HG03095 (cell line): ENCODE data around the gene CALHM4.
A peak's percentile ranks its signal among the peaks of the same experiment; 100 is the strongest.
"Not testable (repeated sequence)": the region's sequence is repeated elsewhere in the genome, so short reads cannot be mapped to it uniquely, and the experiment has no call there.

Experiments
- ATAC-seq: cut with Tn5 transposase; IDR thresholded peaks from one replicate; pipeline ENCODE4 v1.9.1; 2021; ENCODE audit warnings: moderate library complexity; ENCODE audit not compliant: unreplicated experiment

The CALHM4 gene

DNA sequence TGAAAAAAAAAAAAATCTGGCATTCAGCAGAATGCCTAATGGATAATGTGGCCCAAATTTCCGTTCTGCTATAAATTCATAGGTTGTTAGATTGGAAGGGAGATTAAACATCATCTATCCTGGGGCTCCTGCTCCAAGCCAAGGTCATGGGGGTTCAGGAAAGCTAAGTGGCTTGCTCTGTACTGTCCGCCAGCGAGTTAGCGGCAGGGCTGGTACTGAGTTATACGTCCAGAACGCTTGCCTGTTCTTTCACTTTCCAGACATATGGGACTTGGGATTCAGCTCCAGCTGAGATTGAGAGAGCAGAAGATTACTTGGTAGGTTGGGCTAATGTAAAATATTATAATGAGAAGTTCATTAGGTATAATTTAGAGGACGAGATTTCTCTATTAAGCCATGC lies 18.6 kb downstream of the CALHM4 start:
- ATAC-seq: peak; percentile 16

DNA sequence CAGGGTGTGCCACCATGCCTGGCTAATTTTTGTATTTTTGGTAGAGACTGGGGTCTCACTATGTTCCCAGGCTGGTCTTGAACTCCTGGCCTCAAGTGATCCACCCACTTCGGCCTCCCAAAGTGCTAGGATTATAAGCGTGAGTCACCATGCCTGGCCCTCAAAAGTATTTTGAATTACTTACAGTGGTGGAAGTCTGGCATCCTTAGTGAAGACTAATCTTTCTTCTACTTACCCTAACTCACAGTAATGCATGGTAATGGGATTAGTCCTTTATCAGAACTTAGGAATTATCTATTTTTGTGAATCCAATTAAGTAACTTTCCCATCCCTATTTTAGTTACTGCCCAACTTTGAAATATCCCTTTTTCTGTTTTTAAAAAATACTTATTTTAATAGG lies 21.7 kb downstream of the CALHM4 start:
- ATAC-seq: no peak

DNA sequence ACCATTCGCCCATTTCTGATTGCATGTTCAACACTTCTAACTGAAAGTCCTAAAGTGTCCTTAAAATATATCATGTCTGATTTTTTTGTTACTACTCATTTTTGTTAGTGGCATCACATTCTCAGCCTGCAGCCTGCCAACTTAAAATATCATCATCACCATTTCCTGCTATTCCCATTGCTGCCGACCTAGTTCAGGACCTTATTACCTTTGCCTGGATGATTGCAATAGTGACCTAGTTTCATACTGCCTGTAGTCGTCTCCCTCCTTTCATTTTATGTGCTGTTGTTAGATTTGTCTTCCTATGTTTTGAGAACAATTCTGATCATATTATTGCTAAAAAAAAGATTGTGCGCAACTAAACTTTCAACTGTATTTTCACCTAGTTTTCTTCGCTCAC lies 23.9 kb downstream of the CALHM4 start:
- no peak for ATAC-seq

DNA sequence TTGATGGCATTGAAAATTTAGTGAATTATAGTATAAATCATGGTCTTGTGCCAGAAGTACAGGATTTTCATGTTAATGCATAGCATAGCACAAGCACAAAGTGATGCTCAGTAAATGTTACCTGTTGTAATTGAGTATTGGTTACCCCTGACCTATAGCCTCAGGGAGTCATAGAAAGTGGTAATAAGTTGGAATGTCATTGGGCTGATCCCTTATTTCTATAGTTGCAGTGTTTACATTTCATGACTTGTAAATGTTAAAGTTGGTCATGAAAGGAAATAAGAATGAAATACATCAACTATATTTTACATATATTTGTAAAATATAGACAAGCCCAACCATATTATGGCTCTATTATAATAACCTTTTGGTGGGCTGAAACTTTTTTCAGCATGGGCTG lies 24.8 kb downstream of the CALHM4 start:
- ATAC-seq: no peak

DNA sequence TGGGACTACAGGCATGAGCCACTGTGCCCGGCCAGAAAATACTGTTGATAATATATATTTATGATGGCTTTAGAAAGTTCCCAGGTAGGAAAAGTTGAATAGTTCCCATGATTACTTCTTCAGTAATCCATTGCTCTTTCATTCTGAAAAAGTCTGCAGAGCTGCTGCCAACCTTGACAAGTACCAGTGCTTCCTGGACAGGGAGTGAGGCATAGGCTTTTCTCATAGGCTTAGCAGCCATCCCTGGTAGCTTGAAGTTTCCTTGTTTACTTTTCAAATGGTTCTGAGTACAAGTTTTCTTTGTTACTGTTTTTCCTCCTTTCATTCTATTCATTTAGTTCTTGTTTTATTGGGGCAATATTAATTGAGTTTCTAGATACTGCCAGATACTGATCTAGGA lies 25.6 kb downstream of the CALHM4 start:
- no peak for ATAC-seq

DNA sequence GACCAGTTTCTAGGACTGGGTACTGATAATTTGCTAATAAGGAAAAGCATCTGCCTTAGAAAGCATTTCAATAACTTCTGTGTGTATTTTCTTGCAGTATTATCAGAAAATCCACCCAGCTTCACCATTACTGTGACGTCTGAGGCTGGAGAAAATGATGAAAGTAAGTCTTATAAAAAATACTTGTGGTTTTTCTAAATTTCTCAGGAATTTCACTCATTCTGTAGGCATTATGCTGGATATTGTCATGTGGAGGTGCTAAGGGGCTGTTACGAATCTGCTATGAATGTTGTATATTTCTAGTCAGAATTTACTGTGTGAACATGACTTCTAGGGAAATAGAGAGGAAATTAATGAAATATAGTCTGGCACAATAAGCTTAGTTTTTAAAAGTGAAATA lies 26.6 kb downstream of the CALHM4 start:
- ATAC-seq: no peak

DNA sequence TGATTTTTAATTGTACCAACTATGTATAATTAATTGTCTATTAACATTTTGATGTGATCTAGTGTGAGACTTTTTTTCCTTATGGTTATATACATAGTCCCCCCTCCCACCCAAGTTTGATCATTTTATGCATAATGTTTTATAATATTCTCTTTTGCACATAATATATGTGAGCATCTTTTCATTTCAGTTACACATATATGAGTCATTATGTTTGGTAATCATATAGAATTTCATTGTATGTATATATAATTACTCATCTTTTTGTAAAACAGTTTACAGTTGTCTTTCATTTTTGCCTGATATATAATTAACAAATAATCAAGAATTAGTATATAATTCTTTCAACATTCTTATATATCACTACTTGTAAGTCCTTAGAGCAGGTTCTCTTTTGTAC lies 32.7 kb downstream of the CALHM4 start:
- no peak for ATAC-seq

DNA sequence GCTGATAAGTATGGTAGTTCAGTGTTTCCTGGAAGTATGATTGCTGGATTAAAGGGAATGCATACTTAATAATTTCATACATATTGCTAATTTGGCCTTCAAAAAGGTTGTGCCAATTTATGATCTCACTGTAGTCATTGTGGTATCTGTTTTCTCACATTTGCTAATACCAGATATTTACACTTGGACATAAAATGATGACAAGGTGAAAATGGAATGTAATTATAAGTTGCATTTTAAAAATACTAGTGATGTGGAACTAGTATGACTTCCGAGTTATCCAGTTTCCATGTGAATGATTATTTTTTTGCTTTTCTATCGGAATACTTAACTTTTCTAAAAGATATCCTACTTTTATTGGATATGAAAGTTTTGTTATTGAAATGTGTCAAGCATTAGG lies 33.2 kb downstream of the CALHM4 start:
- no peak for ATAC-seq

DNA sequence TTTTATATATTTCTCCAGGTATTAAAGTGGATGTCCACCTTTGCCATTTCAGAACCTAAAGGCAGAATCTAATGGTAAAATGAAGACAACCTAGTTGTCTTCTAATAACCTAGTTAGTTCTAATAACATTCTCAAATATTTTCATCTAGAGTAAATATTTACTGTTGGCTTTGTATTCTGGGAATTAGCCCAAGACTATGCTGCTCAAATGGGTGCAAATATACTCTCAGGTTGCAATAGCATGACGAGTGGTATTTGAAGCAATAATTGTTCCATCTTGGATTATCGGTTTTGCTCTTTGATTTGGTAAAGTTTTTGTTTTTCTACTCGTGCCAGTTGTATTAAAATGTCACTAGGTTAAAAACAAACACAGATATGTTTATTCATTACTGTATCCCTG lies 41.7 kb downstream of the CALHM4 start:
- no peak for ATAC-seq

DNA sequence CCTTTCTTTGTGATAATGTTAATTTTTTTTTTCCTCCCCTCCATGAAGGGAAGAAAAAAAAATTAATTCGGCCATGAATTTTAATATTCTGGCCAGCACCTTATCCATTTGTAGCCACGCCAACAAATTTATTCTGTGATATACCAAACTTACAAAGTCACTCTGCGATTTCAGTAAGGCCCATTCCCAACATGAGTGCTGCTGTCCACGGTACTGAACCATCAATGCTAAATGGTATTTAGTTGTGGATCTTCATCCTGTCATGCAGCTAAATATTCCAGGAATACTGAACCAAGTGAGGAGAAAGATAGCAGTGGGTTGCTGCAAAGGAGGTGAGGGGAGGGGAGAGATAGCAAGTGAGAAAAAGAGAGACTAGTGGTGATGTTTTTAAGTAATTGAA lies 43.3 kb downstream of the CALHM4 start:
- no peak for ATAC-seq

DNA sequence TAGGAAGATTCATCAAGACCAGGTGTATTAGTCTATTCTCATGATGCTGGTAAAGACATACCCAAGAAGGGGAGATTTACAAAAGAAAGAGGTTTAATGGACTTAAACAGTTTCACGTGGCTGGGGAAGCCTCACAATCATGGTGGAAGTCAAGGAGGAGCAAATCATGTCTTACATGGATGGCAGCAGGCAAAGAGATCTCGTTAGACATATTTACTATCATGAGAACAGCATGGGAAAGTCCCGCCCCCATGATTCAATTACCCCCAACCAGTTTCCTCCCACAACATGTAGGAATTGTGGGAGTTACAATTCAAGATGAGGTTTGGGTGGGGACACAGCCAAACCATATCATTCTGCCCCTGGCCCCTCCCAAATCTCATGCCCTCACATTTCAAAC lies 50.4 kb downstream of the CALHM4 start:
- ATAC-seq: not testable (repeated sequence)

DNA sequence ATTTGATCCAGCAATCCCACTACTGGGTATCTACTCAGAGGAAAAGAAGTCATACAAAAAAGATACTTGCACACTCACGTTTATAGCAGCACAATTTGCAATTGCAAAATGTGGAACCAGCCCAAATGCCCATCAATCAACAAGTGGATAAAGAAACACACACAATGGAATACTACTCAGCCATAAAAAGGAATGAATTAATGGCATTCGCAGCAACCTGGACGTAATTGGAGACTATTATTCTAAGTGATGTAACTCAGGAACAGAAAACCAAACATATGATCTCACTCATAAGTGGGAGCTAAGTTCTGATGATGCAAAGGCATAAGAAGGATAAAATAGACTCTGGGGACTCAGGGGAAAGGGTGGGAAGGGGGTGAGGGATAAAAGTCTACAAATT lies 51.3 kb downstream of the CALHM4 start:
- not testable (repeated sequence) for ATAC-seq

DNA sequence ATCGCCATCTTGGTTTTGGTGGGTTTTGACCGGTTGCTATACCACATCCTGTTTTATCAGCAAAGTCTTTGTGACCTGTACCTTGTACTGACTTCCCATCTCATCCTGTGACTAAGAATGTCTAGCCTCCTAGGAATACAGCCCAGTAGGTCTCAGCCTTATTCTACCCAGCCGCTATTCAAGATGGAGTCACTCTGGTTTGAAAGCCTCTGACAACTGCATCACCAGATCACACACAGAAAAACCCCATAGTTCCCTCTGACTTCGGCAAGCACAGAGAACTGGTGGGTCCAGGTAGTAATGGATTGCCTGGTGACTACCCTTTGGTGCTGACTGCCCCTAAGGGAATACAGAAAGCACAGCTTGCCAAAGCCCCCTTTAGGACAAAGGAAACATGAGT lies 52.4 kb downstream of the CALHM4 start:
- ATAC-seq: no peak
